ENCODE data around the gene PDE4D. TPM values are rescaled to one million over a fixed set of nuclear protein-coding genes. Genes with fewer than 3 reads are reported as not detected.
"Not testable (repeated sequence)": the region's sequence is repeated elsewhere in the genome, so short reads cannot be mapped to it uniquely, and the experiment has no call there.

The PDE4D gene
- total RNA-seq, 1 experiment from 2014 or later, result 6.3 TPM

- Histone ChIP-seq H3K27ac (no peak overlapping the region), H3K9me3 (replicated peaks) (no peaks in the 10 kb centered on the region), H3K4me3 (no peak overlapping the region), H3K36me3 (no peaks in the 10 kb centered on the region), H3K4me1 (replicated peaks) (no peaks in the 10 kb centered on the region), H3K27me3 (replicated peaks) (no peaks in the 10 kb centered on the region)
- DNase-seq (ENCODE audit: low read depth in 1 of 2, low spot score in 2 of 2), result no peak
These were observed 317.7 kb downstream of the PDE4D start for GRCh38 chr5:59575648-59576445.

GRCh38 chr5:59573509-59573908, 320.0 kb downstream of the PDE4D start:
- not testable (repeated sequence) for H3K4me1 ChIP-seq (replicated peaks); H3K27me3 ChIP-seq (replicated peaks); DNase-seq (ENCODE audit: low read depth in 1 of 2, low spot score in 2 of 2); H3K4me3 ChIP-seq; H3K36me3 ChIP-seq; H3K9me3 ChIP-seq (replicated peaks); H3K27ac ChIP-seq

- Histone ChIP-seq H3K4me3 (no peak overlapping the region), H3K27ac (no peak overlapping the region), H3K36me3 (no peaks in the 10 kb centered on the region), H3K9me3 (replicated peaks) (no peaks in the 10 kb centered on the region), H3K27me3 (replicated peaks) (no peaks in the 10 kb centered on the region), H3K4me1 (replicated peaks) (no peaks in the 10 kb centered on the region)
- no peak for DNase-seq (ENCODE audit: low read depth in 1 of 2, low spot score in 2 of 2)
These were observed 322.5 kb downstream of the PDE4D start for GRCh38 chr5:59571067-59571466.

DNA sequence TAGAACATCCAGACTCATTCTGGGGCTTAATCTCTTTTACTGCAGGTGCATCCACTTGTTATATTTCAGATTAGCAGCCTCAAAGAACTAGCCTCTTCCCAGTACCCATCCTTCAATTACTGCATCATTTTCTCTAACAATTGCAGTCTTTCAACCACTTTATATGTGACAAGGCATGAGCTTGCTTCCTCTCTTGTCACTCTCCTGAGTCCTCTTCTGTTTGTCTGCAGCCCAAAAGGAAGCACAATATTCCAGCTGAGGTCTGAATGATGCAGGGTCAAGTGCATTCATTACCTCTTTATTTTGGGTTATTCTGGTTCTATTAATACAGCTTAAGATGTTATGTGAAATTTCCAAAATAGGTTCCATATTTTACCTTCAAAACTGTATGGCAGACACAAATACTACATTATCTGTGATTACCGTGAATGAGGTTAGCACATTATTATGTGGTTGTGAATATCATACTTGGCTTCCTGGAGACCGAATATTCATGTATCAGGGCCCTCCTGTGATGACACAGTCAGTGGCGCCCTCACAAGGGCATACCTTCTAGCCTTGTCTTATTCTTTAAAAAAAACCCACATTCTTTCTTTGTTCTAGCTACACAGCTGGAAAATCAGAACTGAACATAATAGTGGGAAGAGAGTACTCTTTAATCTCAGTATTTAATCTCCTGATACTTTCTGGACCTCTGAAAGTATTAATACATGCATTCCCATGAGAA, 323.8 kb downstream of the PDE4D start:
- no peaks in the 10 kb centered on the region for H3K27me3 ChIP-seq (replicated peaks)
- no peak overlapping the region for H3K27ac ChIP-seq
- no peaks in the 10 kb centered on the region for H3K4me1 ChIP-seq (replicated peaks)
- DNase-seq (ENCODE audit: low read depth in 1 of 2, low spot score in 2 of 2), result no peak
- no peak overlapping the region for H3K4me3 ChIP-seq
- H3K9me3 ChIP-seq (replicated peaks), result no peaks in the 10 kb centered on the region
- no peaks in the 10 kb centered on the region for H3K36me3 ChIP-seq

GRCh38 chr5:59569158-59569557, 324.4 kb downstream of the PDE4D start:
- no peak for DNase-seq (ENCODE audit: low read depth in 1 of 2, low spot score in 2 of 2)
- no peaks in the 10 kb centered on the region for H3K4me1 ChIP-seq (replicated peaks)
- H3K27me3 ChIP-seq (replicated peaks), result no peaks in the 10 kb centered on the region
- no peaks in the 10 kb centered on the region for H3K9me3 ChIP-seq (replicated peaks)
- H3K36me3 ChIP-seq, result no peaks in the 10 kb centered on the region
- no peak overlapping the region for H3K27ac ChIP-seq
- H3K4me3 ChIP-seq, result no peak overlapping the region

DNA sequence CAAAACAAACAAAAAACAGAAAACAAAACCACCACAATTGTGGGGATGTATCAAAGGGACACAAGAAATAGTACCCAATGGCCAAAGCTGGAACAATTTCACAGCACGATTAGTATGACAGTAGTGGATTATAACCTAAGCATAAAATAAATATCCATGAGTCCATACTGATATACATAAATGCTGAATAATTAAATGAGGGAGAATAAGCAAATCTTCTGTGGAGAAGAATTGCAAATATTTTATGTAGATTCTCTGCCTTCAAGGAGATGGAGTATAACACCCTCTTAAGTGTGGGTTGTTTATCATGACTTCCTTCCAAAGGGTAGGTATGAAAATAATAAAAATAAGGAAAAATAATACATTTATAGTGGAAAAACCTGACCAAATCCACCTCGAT, 325.4 kb downstream of the PDE4D start:
- Histone ChIP-seq H3K4me1 (replicated peaks) (peaks cover 1% of the 10 kb centered on the region; the same call in 1 of the 2 replicates), H3K4me3 (no peak overlapping the region)

GRCh38 chr5:59565551-59565950, 328.0 kb downstream of the PDE4D start:
- Histone ChIP-seq H3K4me1 (replicated peaks) (peaks cover 6% of the 10 kb centered on the region; the same call in 1 of the 2 replicates), H3K36me3 (no peaks in the 10 kb centered on the region), H3K9me3 (replicated peaks) (no peaks in the 10 kb centered on the region), H3K27ac (no peak overlapping the region), H3K27me3 (replicated peaks) (no peaks in the 10 kb centered on the region), H3K4me3 (no peak overlapping the region)
- DNase-seq (ENCODE audit: low read depth in 1 of 2, low spot score in 2 of 2), result no peak

More for the DNA sequence above, 325.4 kb downstream of the PDE4D start:
- Histone ChIP-seq H3K27me3 (replicated peaks) (no peaks in the 10 kb centered on the region), H3K27ac (no peak overlapping the region), H3K9me3 (replicated peaks) (no peaks in the 10 kb centered on the region), H3K36me3 (no peaks in the 10 kb centered on the region)
- no peak for DNase-seq (ENCODE audit: low read depth in 1 of 2, low spot score in 2 of 2)

DNA sequence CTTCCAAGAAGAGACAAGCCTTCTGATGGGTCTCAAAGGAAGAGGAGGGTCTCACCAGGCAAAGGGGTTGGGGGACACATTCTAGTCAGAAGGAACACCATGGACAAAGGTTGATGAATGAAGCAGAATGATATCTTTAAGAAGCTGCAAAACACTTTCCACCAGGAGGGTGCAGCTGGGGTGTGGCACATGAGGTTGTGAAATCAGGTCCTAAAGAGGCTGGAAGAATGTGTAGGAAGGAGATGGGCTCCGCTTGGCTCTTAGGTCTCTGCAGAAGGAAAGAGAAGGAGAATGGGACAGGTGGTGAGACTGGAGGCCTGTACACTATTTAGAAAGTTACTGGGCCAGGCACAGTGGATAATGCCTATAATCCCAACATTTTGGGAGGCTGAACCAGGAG, 328.6 kb downstream of the PDE4D start:
- DNase-seq (ENCODE audit: low read depth in 1 of 2, low spot score in 2 of 2), result no peak
- Histone ChIP-seq H3K9me3 (replicated peaks) (no peaks in the 10 kb centered on the region), H3K4me1 (replicated peaks) (peaks cover 6% of the 10 kb centered on the region; the same call in 1 of the 2 replicates), H3K36me3 (no peaks in the 10 kb centered on the region), H3K27ac (no peak overlapping the region), H3K27me3 (replicated peaks) (no peaks in the 10 kb centered on the region), H3K4me3 (no peak overlapping the region)

DNA sequence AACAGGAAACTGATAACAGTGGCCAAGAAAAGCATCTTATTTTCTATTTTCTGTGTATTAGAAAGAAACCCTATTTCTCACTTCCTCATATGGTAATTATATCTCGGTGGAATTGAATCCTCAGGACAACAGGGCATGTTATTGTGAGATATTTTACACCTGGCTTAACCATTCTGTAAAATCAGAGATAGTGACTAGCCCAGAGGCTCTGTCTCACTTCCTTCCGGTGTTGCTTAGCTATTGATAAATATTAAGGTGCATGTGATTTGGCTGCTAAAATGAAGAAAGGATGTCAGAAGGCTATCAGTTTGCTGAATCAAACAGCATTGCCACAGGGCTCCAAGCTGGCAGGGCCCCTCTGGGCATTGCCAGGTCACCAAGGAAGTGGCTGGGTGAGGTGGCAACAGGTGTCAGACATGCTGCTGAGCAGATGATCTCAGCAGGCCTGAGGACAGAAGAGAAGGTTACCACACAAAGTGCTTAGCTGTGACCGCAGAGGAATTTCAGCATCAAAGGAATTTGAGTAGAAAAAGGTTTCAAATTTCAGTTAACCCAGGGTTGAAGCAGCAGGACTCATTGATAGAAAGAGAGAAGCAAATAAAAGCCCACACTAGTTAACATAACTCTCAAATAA, 330.7 kb downstream of the PDE4D start:
- Histone ChIP-seq H3K36me3 (no peaks in the 10 kb centered on the region), H3K9me3 (replicated peaks) (no peaks in the 10 kb centered on the region), H3K27me3 (replicated peaks) (no peaks in the 10 kb centered on the region), H3K4me1 (replicated peaks) (peaks cover 9% of the 10 kb centered on the region), H3K27ac (no peak overlapping the region), H3K4me3 (no peak overlapping the region)
- no peak for DNase-seq (ENCODE audit: low read depth in 1 of 2, low spot score in 2 of 2)

GRCh38 chr5:59560553-59560952, 333.0 kb downstream of the PDE4D start:
- H3K36me3 ChIP-seq, result no peaks in the 10 kb centered on the region
- H3K27me3 ChIP-seq (replicated peaks), result no peaks in the 10 kb centered on the region
- H3K4me1 ChIP-seq (replicated peaks), result peaks cover 12% of the 10 kb centered on the region
- DNase-seq (ENCODE audit: low read depth in 1 of 2, low spot score in 2 of 2), result no peak
- H3K4me3 ChIP-seq, result no peak overlapping the region
- no peak overlapping the region for H3K27ac ChIP-seq
- H3K9me3 ChIP-seq (replicated peaks), result no peaks in the 10 kb centered on the region

DNA sequence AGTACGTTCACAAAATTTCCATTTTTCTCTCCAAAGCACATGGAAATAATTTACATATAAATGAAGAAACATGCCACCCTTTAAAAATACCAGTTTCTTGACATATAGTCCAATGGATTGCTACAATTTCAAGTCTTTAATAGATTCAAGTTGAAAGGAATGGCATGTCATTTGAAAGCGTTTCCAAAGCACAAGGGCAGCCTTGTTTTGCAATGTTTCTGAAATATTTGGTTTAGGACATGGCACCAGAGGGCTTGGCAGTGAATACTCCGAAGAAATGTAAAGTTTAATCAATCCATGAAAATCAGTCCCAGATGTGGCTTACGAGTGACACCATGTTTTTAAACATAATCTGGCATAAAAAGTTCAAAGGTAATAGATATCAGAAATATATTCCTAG, 333.7 kb downstream of the PDE4D start:
- H3K4me3 ChIP-seq, result no peak overlapping the region
- DNase-seq (ENCODE audit: low read depth in 1 of 2, low spot score in 2 of 2), result no peak
- peaks cover 12% of the 10 kb centered on the region for H3K4me1 ChIP-seq (replicated peaks)
- H3K27ac ChIP-seq, result no peak overlapping the region
- H3K27me3 ChIP-seq (replicated peaks), result no peaks in the 10 kb centered on the region
- H3K36me3 ChIP-seq, result no peaks in the 10 kb centered on the region
- H3K9me3 ChIP-seq (replicated peaks), result no peaks in the 10 kb centered on the region; the same call in 1 of the 2 replicates

GRCh38 chr5:59559323-59559722, 334.2 kb downstream of the PDE4D start:
- no peaks in the 10 kb centered on the region for H3K27me3 ChIP-seq (replicated peaks)
- no peaks in the 10 kb centered on the region for H3K36me3 ChIP-seq
- no peak overlapping the region for H3K27ac ChIP-seq
- peaks cover 12% of the 10 kb centered on the region for H3K4me1 ChIP-seq (replicated peaks)
- no peaks in the 10 kb centered on the region; the same call in 1 of the 2 replicates for H3K9me3 ChIP-seq (replicated peaks)
- DNase-seq (ENCODE audit: low read depth in 1 of 2, low spot score in 2 of 2), result no peak
- no peak overlapping the region for H3K4me3 ChIP-seq

DNA sequence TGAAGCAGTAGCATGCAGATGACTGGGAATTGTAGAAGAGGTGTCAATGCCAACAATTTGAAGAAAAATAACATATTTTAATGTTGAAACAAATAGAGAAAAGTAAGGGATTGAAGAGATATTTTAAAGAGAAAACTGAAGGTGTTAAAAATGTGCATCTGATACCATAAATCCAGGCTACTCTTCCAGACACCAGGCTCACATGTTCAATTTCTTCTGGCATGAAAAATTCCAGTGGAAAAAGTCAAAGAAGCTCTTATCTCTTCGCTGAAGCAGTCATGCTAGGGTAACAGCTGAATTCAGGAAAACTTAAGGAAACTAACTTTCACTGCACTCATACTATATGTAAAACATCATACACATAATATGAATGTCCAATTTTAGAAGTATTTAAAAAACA, 335.0 kb downstream of the PDE4D start:
- no peaks in the 10 kb centered on the region; the same call in 1 of the 2 replicates for H3K9me3 ChIP-seq (replicated peaks)
- no peak overlapping the region for H3K27ac ChIP-seq
- DNase-seq (ENCODE audit: low read depth in 1 of 2, low spot score in 2 of 2), result no peak
- no peaks in the 10 kb centered on the region for H3K27me3 ChIP-seq (replicated peaks)
- H3K4me1 ChIP-seq (replicated peaks), result peaks cover 12% of the 10 kb centered on the region
- no peak overlapping the region for H3K4me3 ChIP-seq
- no peaks in the 10 kb centered on the region for H3K36me3 ChIP-seq

GRCh38 chr5:59557572-59557971, 336.0 kb downstream of the PDE4D start:
- no peaks in the 10 kb centered on the region for H3K27me3 ChIP-seq (replicated peaks)
- H3K4me1 ChIP-seq (replicated peaks), result peaks cover 6% of the 10 kb centered on the region; the same call in 1 of the 2 replicates
- H3K36me3 ChIP-seq, result no peaks in the 10 kb centered on the region
- H3K27ac ChIP-seq, result no peak overlapping the region
- H3K9me3 ChIP-seq (replicated peaks), result no peaks in the 10 kb centered on the region; the same call in 1 of the 2 replicates
- H3K4me3 ChIP-seq, result no peak overlapping the region
- peak in 1 of 2 experiments; percentile 31 for DNase-seq (ENCODE audit: low read depth in 1 of 2, low spot score in 2 of 2)

Data from SJSA1 (cell line).